Kidney (tissue), 14 donors: Measurements from ENCODE around the gene AARSD1. TPM values are rescaled to one million over a fixed set of nuclear protein-coding genes. Genes with fewer than 3 reads are reported as not detected.

Experiments
- DNase-seq, 5 donors: peaks; one replicate each; pipeline ENCODE4 v3.0.0-alpha.2; 2013 to 2020
- FAIRE-seq: peaks from 2 replicates; lab custom pipeline; 2012; peaks lifted over from hg19 to GRCh38; lab: Jason Lieb, UNC
- H3K27ac ChIP-seq, 2 donors: one replicate each; pipeline ENCODE4 v1.7.0; 2013; ENCODE audit warnings: low read depth in 2 of 2, low read length in 2 of 2, inconsistent platforms in 1 of 2
- H3K27me3 ChIP-seq: one replicate; pipeline ENCODE4 v1.7.1; 2013; ENCODE audit warnings: low read length, inconsistent platforms; ENCODE audit not compliant: control insufficient read depth, insufficient read depth
- H3K36me3 ChIP-seq, 3 donors: one replicate each; pipeline versions ENCODE4 v1.7.0 to v1.7.1; 2013; ENCODE audit warnings: low read length in 3 of 3, control low read depth in 1 of 3, inconsistent platforms in 1 of 3; ENCODE audit not compliant: insufficient read depth in 3 of 3, control insufficient read depth in 2 of 3
- H3K4me1 ChIP-seq, 3 donors: one replicate each; pipeline versions ENCODE4 v1.7.0 to v1.7.1; 2013; ENCODE audit warnings: low read length in 3 of 3, inconsistent platforms in 1 of 3, low read depth in 1 of 3; ENCODE audit not compliant: control insufficient read depth in 2 of 3, insufficient read depth in 2 of 3
- H3K4me3 ChIP-seq, 3 donors: one replicate each; pipeline versions ENCODE4 v1.7.0 to v1.8.1; 2013; ENCODE audit warnings: low read length in 3 of 3, control low read depth in 1 of 3, inconsistent platforms in 1 of 3
- H3K9ac ChIP-seq, 3 donors: one replicate each; pipeline versions ENCODE4 v1.7.0 to v1.7.1; 2013; ENCODE audit warnings: low read length in 3 of 3, control low read depth in 1 of 3, inconsistent platforms in 1 of 3
- H3K9me3 ChIP-seq, 3 donors: one replicate each; pipeline versions ENCODE4 v1.7.0 to v1.7.1; 2013; ENCODE audit warnings: low read length in 3 of 3, control low read depth in 1 of 3, inconsistent platforms in 1 of 3; ENCODE audit not compliant: control insufficient read depth in 2 of 3, insufficient read depth in 1 of 3
- intact Hi-C: fragments of 100-400 bp; cut with DNase I; formaldehyde crosslinking; loops from one replicate; pipeline ENCODE4 v1.11.1; 2022
- polyA plus RNA-seq: library from polyadenylated mRNA; stranded (reverse); fragments of 350-450 nt; fragmentation: Illumina TruSeq; extraction: RNeasy Lipid Tissue Mini Kit (QIAGEN cat#74804); gene quantifications from one replicate; pipeline ENCODE4 v1.2.3, GENCODE V29; 2014; ENCODE audit warnings: low read depth, low replicate concordance; ENCODE audit not compliant: insufficient read depth
- total RNA-seq: library from RNA; stranded (reverse); fragmentation: NEBNext Ultra II Directional; extraction: Animal tissue kit (Norgen Biotek cat#: 25700); gene quantifications from one replicate; pipeline ENCODE4 v1.2.1, GENCODE V29; 2021
- TF ChIP-seq, protein P1 (sequence below): IDR thresholded peaks from 3 replicates; pipeline ENCODE4 v1.5.1; 2012; ENCODE audit warnings: mild to moderate bottlenecking, moderate library complexity, borderline replicate concordance; ENCODE audit not compliant: insufficient read depth; ENCODE audit errors: extremely low read depth
- donor health status: control.
- donor health status: control.
- donor health status: control.
- donor health status: control.
- donor health status: control.
- donor health status: DM: yes; HTN: yes; CAD: no.
- donor health status: Normal renal cell carcinoma (clear cell type).

Gene AARSD1
- total and polyA plus RNA-seq, 2 donors from 2014 or later: 35.8 to 45.6 TPM

DNA sequence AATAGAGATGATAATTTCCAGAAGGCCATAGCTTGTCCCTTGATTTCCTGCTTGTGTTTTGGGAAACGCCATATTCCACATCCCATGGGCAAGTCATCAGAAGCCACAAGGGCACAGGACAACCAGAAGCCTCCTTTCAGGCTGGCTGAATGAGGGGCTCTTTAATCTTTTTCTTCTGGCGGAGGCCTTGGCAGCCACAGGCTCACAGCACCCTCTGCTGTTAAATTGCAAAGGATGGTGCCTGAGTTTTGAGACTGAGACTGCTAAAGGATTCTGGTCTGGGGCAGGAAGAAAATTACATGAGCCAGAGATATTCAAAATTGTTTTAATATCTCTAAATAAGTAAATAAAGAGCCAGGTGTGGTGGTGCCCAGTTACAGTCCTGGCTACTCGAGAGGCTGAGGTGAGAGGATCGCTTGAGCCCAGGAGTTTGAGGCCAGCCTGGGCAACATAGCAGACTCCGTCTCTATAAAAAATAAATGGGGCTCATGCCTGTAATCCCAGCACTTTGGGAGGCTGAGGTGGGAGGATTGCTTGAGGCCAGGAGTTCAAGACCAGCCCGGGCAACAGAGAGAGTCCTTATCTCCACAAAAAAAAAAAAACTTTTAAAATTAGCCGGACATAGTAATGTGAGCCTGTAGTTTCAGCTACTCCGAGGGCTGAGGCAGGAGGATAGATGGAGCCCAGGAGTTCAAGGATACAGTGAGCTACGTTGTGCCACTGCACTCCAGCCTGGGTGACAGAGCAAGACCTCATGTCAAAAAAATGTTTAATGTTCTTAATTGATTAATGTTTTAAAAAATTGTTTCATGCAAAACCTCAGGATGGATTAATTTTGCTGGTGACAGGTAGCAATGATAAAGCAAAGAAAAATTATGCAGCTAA is 26.3 kb downstream of the AARSD1 start:
- no peak overlapping the region for H3K9ac ChIP-seq
- DNase-seq (peak in 4 of 5 donors; percentile 55 to 78 (median 71)), FAIRE-seq (no peak)
- H3K27ac ChIP-seq: no peak overlapping the region
- intact Hi-C loops: no loop called here
- no peaks in the 10 kb centered on the region for H3K9me3 ChIP-seq
- H3K36me3 ChIP-seq: no peaks in the 10 kb centered on the region
- no peaks in the 10 kb centered on the region for H3K4me1 ChIP-seq
- H3K27me3 ChIP-seq: no peaks in the 10 kb centered on the region
- TF ChIP-seq, protein P1, sequence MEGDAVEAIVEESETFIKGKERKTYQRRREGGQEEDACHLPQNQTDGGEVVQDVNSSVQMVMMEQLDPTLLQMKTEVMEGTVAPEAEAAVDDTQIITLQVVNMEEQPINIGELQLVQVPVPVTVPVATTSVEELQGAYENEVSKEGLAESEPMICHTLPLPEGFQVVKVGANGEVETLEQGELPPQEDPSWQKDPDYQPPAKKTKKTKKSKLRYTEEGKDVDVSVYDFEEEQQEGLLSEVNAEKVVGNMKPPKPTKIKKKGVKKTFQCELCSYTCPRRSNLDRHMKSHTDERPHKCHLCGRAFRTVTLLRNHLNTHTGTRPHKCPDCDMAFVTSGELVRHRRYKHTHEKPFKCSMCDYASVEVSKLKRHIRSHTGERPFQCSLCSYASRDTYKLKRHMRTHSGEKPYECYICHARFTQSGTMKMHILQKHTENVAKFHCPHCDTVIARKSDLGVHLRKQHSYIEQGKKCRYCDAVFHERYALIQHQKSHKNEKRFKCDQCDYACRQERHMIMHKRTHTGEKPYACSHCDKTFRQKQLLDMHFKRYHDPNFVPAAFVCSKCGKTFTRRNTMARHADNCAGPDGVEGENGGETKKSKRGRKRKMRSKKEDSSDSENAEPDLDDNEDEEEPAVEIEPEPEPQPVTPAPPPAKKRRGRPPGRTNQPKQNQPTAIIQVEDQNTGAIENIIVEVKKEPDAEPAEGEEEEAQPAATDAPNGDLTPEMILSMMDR: peak; percentile 84
- H3K4me3 ChIP-seq: no peak overlapping the region

DNA sequence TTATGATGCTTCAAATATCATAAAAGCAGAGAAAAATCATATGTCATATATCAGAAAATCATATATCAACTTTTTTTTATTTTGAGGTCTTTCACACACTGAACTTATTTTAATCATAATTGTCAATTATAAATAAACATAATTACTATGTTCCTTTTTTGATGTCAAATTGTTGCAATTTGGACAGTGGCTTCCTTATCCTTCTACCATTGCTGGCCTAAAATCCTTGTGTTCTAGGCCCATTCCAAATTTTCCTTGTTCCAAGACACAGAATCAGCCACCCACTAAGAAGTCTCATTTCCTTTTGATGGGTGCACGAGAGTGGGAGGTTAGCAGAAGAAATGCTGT is 34.8 kb downstream of the AARSD1 start:
- FAIRE-seq (no peak), DNase-seq (no peak)
- H3K27me3 ChIP-seq: no peaks in the 10 kb centered on the region
- peaks cover 0 to 8% (median 8%) of the 10 kb centered on the region in 3 donors for H3K4me1 ChIP-seq
- H3K4me3 ChIP-seq: no peak overlapping the region
- no peak overlapping the region for H3K9ac ChIP-seq
- TF ChIP-seq, protein P1: no peak
- H3K36me3 ChIP-seq: no peaks in the 10 kb centered on the region
- no peaks in the 10 kb centered on the region for H3K9me3 ChIP-seq
- intact Hi-C loops: no loop called here
- H3K27ac ChIP-seq: no peak overlapping the region

GRCh38 chr17:42928714-42929496 is 35.3 kb downstream of the AARSD1 start:
- Histone ChIP-seq H3K27ac (peak overlapping the region; percentile 44 to 78), H3K4me3 (peak overlapping the region in 1 of 3 donors; percentile 20), H3K9ac (peak overlapping the region in 2 of 3 donors; percentile 10 to 29), H3K9me3 (no peaks in the 10 kb centered on the region), H3K36me3 (no peaks in the 10 kb centered on the region), H3K4me1 (peaks cover 0 to 8% (median 8%) of the 10 kb centered on the region in 3 donors), H3K27me3 (no peaks in the 10 kb centered on the region)
- intact Hi-C loops: no loop called here
- TF ChIP-seq, protein P1: peak; percentile 74
- FAIRE-seq (peak; percentile 80), DNase-seq (peak in 4 of 5 donors; percentile 37 to 81 (median 54))
